ENCODE measurements around the gene S100A4. TPM values are rescaled to one million over a fixed set of nuclear protein-coding genes. Genes with fewer than 3 reads are reported as not detected.

Gene S100A4
- total and polyA plus RNA-seq, 9 donors, result 12.7 to 160 (median 45.3) TPM

GRCh38 chr1:153532181-153532580 is 13.4 kb downstream of the S100A4 start:
- 68 to 78% (median 77%) methylated on average over 2 of the region's 2 CpGs for WGBS, 3 donors
- intact Hi-C loops (cut with DNase I), result loop anchor here in 2 of 4 donors (2.0 to 5.0 kb wide), 3 partner anchors 35 to 135 kb away; no protein-coding TSS in a partner anchor
- Histone ChIP-seq H3K9me3 (no peaks in the 10 kb centered on the region), H3K27ac (peak overlapping the region in 1 of 2 donors; percentile 97), H3K4me3 (no peak overlapping the region), H3K4me1 (ENCODE audit: insufficient read depth) (peaks cover 18% of the 10 kb centered on the region), H3K36me3 (no peaks in the 10 kb centered on the region), H3K27me3 (no peaks in the 10 kb centered on the region)
- TF ChIP-seq POLR2A (IDR thresholded peaks at IDR 0.05) (no peak), CTCF (IDR thresholded peaks at IDR 0.05) (no peak), EP300 (IDR thresholded peaks at IDR 0.05) (no peak)
- DNase-seq, result no peak

- peaks cover 18% of the 10 kb centered on the region for H3K4me1 ChIP-seq (ENCODE audit: insufficient read depth)
- intact Hi-C loops (cut with DNase I), result loop anchor here in 2 of 4 donors (2.0 to 5.0 kb wide), 3 partner anchors 35 to 136 kb away; no protein-coding TSS in a partner anchor
- WGBS, 3 donors, result 88 to 93% (median 89%) methylated on average over 3 of the region's 3 CpGs
These were observed 14.0 kb downstream of the S100A4 start for GRCh38 chr1:153531638-153532037.

GRCh38 chr1:153527683-153528040 is 17.9 kb downstream of the S100A4 start:
- TF ChIP-seq POLR2A (IDR thresholded peaks at IDR 0.05), result no peak
- TF ChIP-seq CTCF (IDR thresholded peaks at IDR 0.05), result no peak
- no peak for TF ChIP-seq EP300 (IDR thresholded peaks at IDR 0.05)
- no peaks in the 10 kb centered on the region for H3K36me3 ChIP-seq
- peaks cover 11% of the 10 kb centered on the region for H3K4me1 ChIP-seq (ENCODE audit: insufficient read depth)
- H3K27ac ChIP-seq, result no peak overlapping the region
- DNase-seq, result peak in 2 of 5 donors; percentile 1 to 3
- intact Hi-C loops (cut with DNase I), result no loop called here
- H3K27me3 ChIP-seq, result no peaks in the 10 kb centered on the region
- no peaks in the 10 kb centered on the region for H3K9me3 ChIP-seq
- 84 to 91% (median 89%) methylated on average over 5 of the region's 5 CpGs for WGBS, 3 donors
- H3K4me3 ChIP-seq, result no peak overlapping the region

More at GRCh38 chr1:153531638-153532037, 14.0 kb downstream of the S100A4 start:
- TF ChIP-seq EP300 (IDR thresholded peaks at IDR 0.05), result no peak
- TF ChIP-seq CTCF (IDR thresholded peaks at IDR 0.05), result no peak
- no peak for TF ChIP-seq POLR2A (IDR thresholded peaks at IDR 0.05)
- Histone ChIP-seq H3K27ac (no peak overlapping the region), H3K9me3 (no peaks in the 10 kb centered on the region), H3K36me3 (no peaks in the 10 kb centered on the region), H3K27me3 (no peaks in the 10 kb centered on the region), H3K4me3 (no peak overlapping the region)
- peak in 1 of 5 donors; percentile 8 for DNase-seq

GRCh38 chr1:153527023-153527682 is 18.5 kb downstream of the S100A4 start:
- peak in 2 of 5 donors; percentile 8 to 20 for DNase-seq
- Histone ChIP-seq H3K36me3 (no peaks in the 10 kb centered on the region), H3K27me3 (no peaks in the 10 kb centered on the region), H3K9me3 (no peaks in the 10 kb centered on the region), H3K27ac (peak overlapping the region in 1 of 2 donors; percentile 37), H3K4me3 (no peak overlapping the region), H3K4me1 (ENCODE audit: insufficient read depth) (peaks cover 11% of the 10 kb centered on the region)
- intact Hi-C loops (cut with DNase I), result no loop called here
- TF ChIP-seq CTCF (IDR thresholded peaks at IDR 0.05), result no peak
- no peak for TF ChIP-seq EP300 (IDR thresholded peaks at IDR 0.05)
- 90 to 92% (median 91%) methylated on average over 8 of the region's 8 CpGs for whole genome bisulfite sequencing, 3 donors
